DOHH2 (cell line): ENCODE measurements around the gene PIP4K2A.

Experiments
- CTCF ChIP-seq: fragments of 200-600 bp; sonication (generic); IDR thresholded peaks from one replicate; pipeline ENCODE4 v1.5.1; 2014; ENCODE audit warnings: antibody characterized with exemption, mild to moderate bottlenecking, low read depth, low read length; ENCODE audit not compliant: poor library complexity, severe bottlenecking
- EZH2phosphoT487 ChIP-seq: fragments of 200-600 bp; sonication (generic); IDR thresholded peaks from 2 replicates; pipeline ENCODE4 v1.6.1; 2017; ENCODE audit warnings: borderline replicate concordance, mild to moderate bottlenecking, antibody characterized with exemption, low read length, moderate library complexity, mixed read lengths

- TF ChIP-seq CTCF = no peak
- no peak for TF ChIP-seq EZH2phosphoT487
Observed at GRCh38 chr10:22658745-22659410, 55.5 kb downstream of the PIP4K2A start.
